Vagina (tissue), 2 donors: ENCODE results near the gene EHD3. TPM values are rescaled to one million over a fixed set of nuclear protein-coding genes. Genes with fewer than 3 reads are reported as not detected.

Experiments used
- DNase-seq, 2 donors: peaks; one replicate each; pipeline ENCODE4 v3.0.0-alpha.2; 2017; ENCODE audit errors: extremely low spot score in 2 of 2
- H3K27ac ChIP-seq: fragments of 200-600 bp; sonication (generic); one replicate; pipeline ENCODE4 v1.5.1; 2019
- H3K27me3 ChIP-seq: fragments of 200-600 bp; sonication (generic); one replicate; pipeline ENCODE4 v1.5.1; 2019
- H3K36me3 ChIP-seq, 2 donors: fragments of 200-600 bp; sonication (generic); one replicate each; pipeline ENCODE4 v1.5.1; 2017 to 2019
- H3K4me1 ChIP-seq: fragments of 200-600 bp; sonication (generic); one replicate; pipeline ENCODE4 v1.5.1; 2019
- H3K4me3 ChIP-seq, 2 donors: fragments of 200-600 bp; sonication (generic); 1 replicate in 1 of 2; 2 replicates in 1 of 2; pipeline ENCODE4 v1.5.1; 2016 to 2019
- H3K9me3 ChIP-seq: fragments of 200-600 bp; sonication (generic); one replicate; pipeline ENCODE4 v1.5.1; 2019
- CTCF ChIP-seq, 3 experiments: fragments of 450-650 bp in 2 of 3; fragments of 200-600 bp in 1 of 3; sonication (generic) in 1 of 3; IDR thresholded peaks; one replicate each; pipeline ENCODE4 v1.5.1; 2017 to 2019; ENCODE audit warnings: antibody characterized with exemption in 3 of 3, mild to moderate bottlenecking in 2 of 3, moderate library complexity in 2 of 3
- POLR2A ChIP-seq, 2 donors: fragments of 450-650 bp; IDR thresholded peaks; one replicate each; pipeline ENCODE4 v1.6.1; 2017; ENCODE audit warnings: antibody characterized with exemption in 2 of 2, mild to moderate bottlenecking in 2 of 2, moderate library complexity in 2 of 2
- POLR2AphosphoS5 ChIP-seq, 2 donors: sonication (generic); formaldehyde crosslinking; IDR thresholded peaks; one replicate each; pipeline ENCODE4 v1.9.0; 2017; ENCODE audit warnings: antibody characterized with exemption in 2 of 2, mild to moderate bottlenecking in 2 of 2, low read depth in 1 of 2; ENCODE audit not compliant: insufficient read depth in 1 of 2
- intact Hi-C: fragments of 100-400 bp; cut with DNase I; formaldehyde crosslinking; loops from one replicate; pipeline ENCODE4 v1.15.1; 2023
- total RNA-seq: library from RNA; depleted of rRNA; stranded (reverse); fragments of >200 nt; gene quantifications from one replicate; pipeline ENCODE4 v1.2.3, GENCODE V29; 2016

EHD3 gene
- total RNA-seq, 1 donor from 2014 or later = 10.3 TPM

GRCh38 chr2:31248139-31248538 is 14.2 kb downstream of the EHD3 start:
- Histone ChIP-seq H3K4me1 (no peaks in the 10 kb centered on the region), H3K4me3 (no peak overlapping the region), H3K27ac (no peak overlapping the region), H3K9me3 (no peaks in the 10 kb centered on the region), H3K27me3 (no peaks in the 10 kb centered on the region), H3K36me3 (peaks cover 0 to 8% of the 10 kb centered on the region in 2 donors)
- no peak for TF ChIP-seq POLR2A (IDR thresholded peaks at IDR 0.05)
- intact Hi-C loops = no loop called here
- DNase-seq = no peak

- no peak for TF ChIP-seq POLR2A (IDR thresholded peaks at IDR 0.05)
- no peak for TF ChIP-seq CTCF (IDR thresholded peaks at IDR 0.05)
- TF ChIP-seq POLR2AphosphoS5 (IDR thresholded peaks at IDR 0.05; ENCODE audit: insufficient read depth in 1 of 2, low read depth in 1 of 2) = no peak
- intact Hi-C loops = no loop called here
- Histone ChIP-seq H3K9me3 (no peaks in the 10 kb centered on the region), H3K27ac (no peak overlapping the region), H3K4me3 (no peak overlapping the region), H3K27me3 (no peaks in the 10 kb centered on the region), H3K4me1 (no peaks in the 10 kb centered on the region), H3K36me3 (peaks cover 0 to 8% of the 10 kb centered on the region in 2 donors)
- DNase-seq = no peak
Observed at GRCh38 chr2:31249009-31249690, 15.2 kb downstream of the EHD3 start.

- no peaks in the 10 kb centered on the region for H3K9me3 ChIP-seq
- TF ChIP-seq CTCF (IDR thresholded peaks at IDR 0.05) = no peak
- no peak for TF ChIP-seq POLR2A (IDR thresholded peaks at IDR 0.05)
- no peak for TF ChIP-seq POLR2AphosphoS5 (IDR thresholded peaks at IDR 0.05; ENCODE audit: insufficient read depth in 1 of 2, low read depth in 1 of 2)
- no peaks in the 10 kb centered on the region for H3K4me1 ChIP-seq
- no peak overlapping the region for H3K4me3 ChIP-seq
- intact Hi-C loops = no loop called here
- H3K27ac ChIP-seq = no peak overlapping the region
- DNase-seq = no peak
- H3K36me3 ChIP-seq = peaks cover 0 to 8% of the 10 kb centered on the region in 2 donors
- H3K27me3 ChIP-seq = no peaks in the 10 kb centered on the region
Observed at GRCh38 chr2:31251018-31251417, 17.1 kb downstream of the EHD3 start.

GRCh38 chr2:31251851-31252250 is 17.9 kb downstream of the EHD3 start:
- no peaks in the 10 kb centered on the region for H3K9me3 ChIP-seq
- H3K27ac ChIP-seq = no peak overlapping the region
- H3K27me3 ChIP-seq = no peaks in the 10 kb centered on the region
- no peak overlapping the region for H3K4me3 ChIP-seq
- no peaks in the 10 kb centered on the region for H3K4me1 ChIP-seq
- peaks cover 0 to 8% of the 10 kb centered on the region in 2 donors for H3K36me3 ChIP-seq
- no peak for DNase-seq
- TF ChIP-seq CTCF (IDR thresholded peaks at IDR 0.05) (no peak), POLR2A (IDR thresholded peaks at IDR 0.05) (no peak), POLR2AphosphoS5 (IDR thresholded peaks at IDR 0.05; ENCODE audit: insufficient read depth in 1 of 2, low read depth in 1 of 2) (no peak)
- intact Hi-C loops = no loop called here

- Histone ChIP-seq H3K9me3 (no peaks in the 10 kb centered on the region), H3K27ac (peak overlapping the region; percentile 57), H3K4me1 (no peaks in the 10 kb centered on the region), H3K27me3 (no peaks in the 10 kb centered on the region), H3K36me3 (no peaks in the 10 kb centered on the region), H3K4me3 (no peak overlapping the region)
- intact Hi-C loops = no loop called here
- TF ChIP-seq POLR2AphosphoS5 (IDR thresholded peaks at IDR 0.05; ENCODE audit: insufficient read depth in 1 of 2, low read depth in 1 of 2) = no peak
- no peak for TF ChIP-seq CTCF (IDR thresholded peaks at IDR 0.05)
- TF ChIP-seq POLR2A (IDR thresholded peaks at IDR 0.05) = no peak
- no peak for DNase-seq
Observed at GRCh38 chr2:31253356-31254131, 19.6 kb downstream of the EHD3 start.
